ENCODE data around the gene TMEM11.

The TMEM11 gene

GRCh38 chr17:21177854-21178600 lies 35.9 kb downstream of the TMEM11 start:
- DNase-seq: no peak

GRCh38 chr17:21177401-21177800 lies 36.6 kb downstream of the TMEM11 start:
- no peak for DNase-seq

GRCh38 chr17:21176773-21177395 lies 37.1 kb downstream of the TMEM11 start:
- no peak for DNase-seq

GRCh38 chr17:21174713-21175112 lies 39.2 kb downstream of the TMEM11 start:
- DNase-seq: no peak

GRCh38 chr17:21174186-21174585 lies 39.8 kb downstream of the TMEM11 start:
- DNase-seq: no peak

- no peak for DNase-seq
Observed at GRCh38 chr17:21173543-21173942, 40.4 kb downstream of the TMEM11 start.

- DNase-seq: no peak
Observed at GRCh38 chr17:21172846-21173245, 41.1 kb downstream of the TMEM11 start.

GRCh38 chr17:21171970-21172510 lies 41.9 kb downstream of the TMEM11 start:
- DNase-seq: no peak

GRCh38 chr17:21171309-21171922 lies 42.5 kb downstream of the TMEM11 start:
- no peak for DNase-seq

- no peak for DNase-seq
Observed at GRCh38 chr17:21170809-21171208, 43.2 kb downstream of the TMEM11 start.

- DNase-seq: no peak
Observed at GRCh38 chr17:21169496-21169895, 44.5 kb downstream of the TMEM11 start.

GRCh38 chr17:21168555-21168865 lies 45.5 kb downstream of the TMEM11 start:
- no peak for DNase-seq

GRCh38 chr17:21167303-21167702 lies 46.7 kb downstream of the TMEM11 start:
- no peak for DNase-seq

GRCh38 chr17:21166595-21167210 lies 47.3 kb downstream of the TMEM11 start:
- no peak for DNase-seq

- DNase-seq: no peak
Observed at GRCh38 chr17:21165922-21166594, 47.9 kb downstream of the TMEM11 start.

- no peak for DNase-seq
Observed at GRCh38 chr17:21164620-21165019, 49.3 kb downstream of the TMEM11 start.

- DNase-seq: no peak
Observed at GRCh38 chr17:21164216-21164615, 49.7 kb downstream of the TMEM11 start.

GRCh38 chr17:21163101-21163500 lies 50.9 kb downstream of the TMEM11 start:
- no peak for DNase-seq

- no peak for DNase-seq
Observed at GRCh38 chr17:21162394-21162775, 51.6 kb downstream of the TMEM11 start.

GRCh38 chr17:21161498-21162393 lies 52.2 kb downstream of the TMEM11 start:
- DNase-seq: no peak

- DNase-seq: no peak
Observed at GRCh38 chr17:21160401-21160800, 53.6 kb downstream of the TMEM11 start.

All from DMS153 (cell line).